H9 (cell line): ENCODE measurements around the gene TMEM151B. TPM values are rescaled to one million over a fixed set of nuclear protein-coding genes. Genes with fewer than 3 reads are reported as not detected.

ENCODE experiments used
- DNase-seq: peaks from one replicate; pipeline ENCODE4 v3.0.0-alpha.2; 2017
- H2AFZ ChIP-seq: one replicate; pipeline ENCODE4 v1.6.1; 2013; ENCODE audit warnings: mild to moderate bottlenecking, low read length, control low read depth, moderate library complexity
- H2AK5ac ChIP-seq: 2 replicates; pipeline ENCODE4 v1.6.1; 2013; ENCODE audit warnings: low read length, control low read depth, mixed read lengths; ENCODE audit not compliant: insufficient read length
- H2BK120ac ChIP-seq: one replicate; pipeline ENCODE4 v1.6.1; 2013; ENCODE audit warnings: low read depth, mild to moderate bottlenecking, low read length, control low read depth, inconsistent platforms; ENCODE audit not compliant: poor library complexity, severe bottlenecking
- H2BK12ac ChIP-seq: 2 replicates; pipeline ENCODE4 v1.6.1; 2013; ENCODE audit warnings: low read length, control low read depth, mixed read lengths, low read depth; ENCODE audit not compliant: insufficient read length
- H2BK15ac ChIP-seq: 2 replicates; pipeline ENCODE4 v1.6.1; 2013; ENCODE audit warnings: low read depth, low read length, control low read depth
- H2BK20ac ChIP-seq: one replicate; pipeline ENCODE4 v1.6.1; 2013; ENCODE audit warnings: low read depth, mild to moderate bottlenecking, low read length, control low read depth, inconsistent platforms; ENCODE audit not compliant: poor library complexity, severe bottlenecking
- H2BK5ac ChIP-seq: 2 replicates; pipeline ENCODE4 v1.6.1; 2013; ENCODE audit warnings: low read length, control low read depth, mixed read lengths; ENCODE audit not compliant: insufficient read length
- H3K14ac ChIP-seq: 2 replicates; pipeline ENCODE4 v1.6.1; 2013; ENCODE audit warnings: low read length, control low read depth; ENCODE audit not compliant: insufficient read depth
- H3K18ac ChIP-seq: 2 replicates; pipeline ENCODE4 v1.6.1; 2013; ENCODE audit warnings: low read depth, mild to moderate bottlenecking, mixed read lengths, low read length, control low read depth; ENCODE audit not compliant: insufficient read length
- H3K23ac ChIP-seq: 2 replicates; pipeline ENCODE4 v1.6.1; 2013; ENCODE audit warnings: low read length, control low read depth, mixed read lengths, low read depth; ENCODE audit not compliant: insufficient read length
- H3K23me2 ChIP-seq: 2 replicates; pipeline ENCODE4 v1.6.1; 2013; ENCODE audit warnings: low read depth, mild to moderate bottlenecking, mixed read lengths, low read length, control low read depth; ENCODE audit not compliant: insufficient read length, poor library complexity, severe bottlenecking
- H3K27ac ChIP-seq: 2 replicates; pipeline ENCODE4 v1.5.1; 2013; ENCODE audit warnings: low read length, control low read depth, mixed read lengths, low read depth; ENCODE audit not compliant: insufficient read length
- H3K27me3 ChIP-seq: 2 replicates; pipeline ENCODE4 v1.6.1; 2013; ENCODE audit warnings: low read length, control low read depth, inconsistent platforms; ENCODE audit not compliant: insufficient read depth
- H3K4ac ChIP-seq: 2 replicates; pipeline ENCODE4 v1.6.1; 2013; ENCODE audit warnings: low read depth, mild to moderate bottlenecking, control low read depth, inconsistent platforms, low read length, moderate library complexity
- H3K4me1 ChIP-seq: 2 replicates; pipeline ENCODE4 v1.6.1; 2013; ENCODE audit warnings: low read length, control low read depth, inconsistent platforms; ENCODE audit not compliant: insufficient read depth
- H3K4me2 ChIP-seq: 2 replicates; pipeline ENCODE4 v1.6.1; 2013; ENCODE audit warnings: low read length, control low read depth, mixed read lengths; ENCODE audit not compliant: insufficient read length, insufficient read depth
- H3K56ac ChIP-seq: 2 replicates; pipeline ENCODE4 v1.6.1; 2013; ENCODE audit warnings: low read depth, mild to moderate bottlenecking, mixed read lengths, low read length, control low read depth; ENCODE audit not compliant: insufficient read length
- H3K79me1 ChIP-seq: 2 replicates; pipeline ENCODE4 v1.6.1; 2013; ENCODE audit warnings: low read depth, mild to moderate bottlenecking, moderate library complexity, low read length, control low read depth, inconsistent platforms; ENCODE audit not compliant: insufficient read depth, poor library complexity, severe bottlenecking
- H3K79me2 ChIP-seq: 2 replicates; pipeline ENCODE4 v1.6.1; 2013; ENCODE audit warnings: low read length, control low read depth, inconsistent platforms; ENCODE audit not compliant: insufficient read depth
- H3K9ac ChIP-seq: 2 replicates; pipeline ENCODE4 v1.6.1; 2013; ENCODE audit warnings: low read length, control low read depth, mixed read lengths; ENCODE audit not compliant: insufficient read length; ENCODE audit errors: extremely low read depth
- H3K9me3 ChIP-seq: one replicate; pipeline ENCODE4 v1.6.1; 2013; ENCODE audit warnings: low read depth, low read length, inconsistent platforms; ENCODE audit not compliant: control insufficient read depth
- H3T11ph ChIP-seq: one replicate; pipeline ENCODE4 v1.6.1; 2013; ENCODE audit warnings: mild to moderate bottlenecking, low read length, control low read depth, inconsistent platforms
- H4K20me1 ChIP-seq: one replicate; pipeline ENCODE4 v1.6.1; 2013; ENCODE audit not compliant: control insufficient read depth, insufficient read length, insufficient read depth
- H4K5ac ChIP-seq: 2 replicates; pipeline ENCODE4 v1.6.1; 2013; ENCODE audit warnings: low read depth, mild to moderate bottlenecking, mixed read lengths, low read length, control low read depth; ENCODE audit not compliant: insufficient read length
- H4K8ac ChIP-seq: replicated peaks from 2 replicates; pipeline ENCODE4 v1.6.1; 2013; ENCODE audit warnings: low read length, control low read depth, mixed read lengths, low read depth; ENCODE audit not compliant: insufficient read length
- H4K91ac ChIP-seq: 2 replicates; pipeline ENCODE4 v1.6.1; 2013; ENCODE audit warnings: low read depth, mild to moderate bottlenecking, moderate library complexity, mixed read lengths, low read length, control low read depth; ENCODE audit not compliant: insufficient read length
- H3K27ac Mint-ChIP-seq, 3 experiments: 2 replicates in 2 of 3; 3 replicates in 1 of 3; pipeline ENCODE4 v1.8.0; 2020 to 2021; ENCODE audit warnings: mixed read lengths in 3 of 3, mild to moderate bottlenecking in 1 of 3, moderate library complexity in 1 of 3
- H3K27me3 Mint-ChIP-seq: 2 replicates; pipeline ENCODE4 v1.8.0; 2021; ENCODE audit warnings: low read depth, mild to moderate bottlenecking, moderate library complexity, mixed read lengths
- H3K36me3 Mint-ChIP-seq, 3 experiments: 2 replicates in 2 of 3; 3 replicates in 1 of 3; pipeline ENCODE4 v1.8.0; 2020 to 2021; ENCODE audit warnings: low read depth in 3 of 3, mixed read lengths in 3 of 3; ENCODE audit not compliant: insufficient read depth in 1 of 3
- H3K4me1 Mint-ChIP-seq, 2 experiments: 2 replicates each; pipeline ENCODE4 v1.8.0; 2020; ENCODE audit warnings: mixed read lengths in 2 of 2
- H3K4me3 Mint-ChIP-seq, 2 experiments: 2 replicates in 1 of 2; 3 replicates in 1 of 2; pipeline ENCODE4 v1.8.0; 2020 to 2021; ENCODE audit warnings: mild to moderate bottlenecking in 2 of 2, mixed read lengths in 2 of 2, moderate library complexity in 1 of 2
- H3K9me3 Mint-ChIP-seq, 2 experiments: 2 replicates in 1 of 2; 3 replicates in 1 of 2; pipeline ENCODE4 v1.8.0; 2020; ENCODE audit warnings: mild to moderate bottlenecking in 2 of 2, mixed read lengths in 2 of 2, moderate library complexity in 1 of 2
- CTCF ChIP-seq: fragments of 200-600 bp; sonication (generic); conservative IDR thresholded peaks from 3 replicates; pipeline ENCODE4 v1.8.0; 2021; ENCODE audit warnings: antibody characterized with exemption, mild to moderate bottlenecking
- WGBS: extraction: QIAGEN DNeasy Blood & Tissue Kit; methylation state at CpG from one replicate; pipeline ENCODE4 v1.1.7; 2013; ENCODE audit warnings: missing lambda C conversion rate, low lambda C conversion rate, mixed read lengths; ENCODE audit not compliant: insufficient read length; ENCODE audit errors: extremely low coverage; 5-methylcytosine and 5-hydroxymethylcytosine counted together
- total RNA-seq: library from RNA; stranded (reverse); gene quantifications from 2 replicates; pipeline ENCODE4 v1.2.1, GENCODE V29; 2021

TMEM151B gene
- total RNA-seq, 1 experiment from 2014 or later: 2.4 TPM

DNA sequence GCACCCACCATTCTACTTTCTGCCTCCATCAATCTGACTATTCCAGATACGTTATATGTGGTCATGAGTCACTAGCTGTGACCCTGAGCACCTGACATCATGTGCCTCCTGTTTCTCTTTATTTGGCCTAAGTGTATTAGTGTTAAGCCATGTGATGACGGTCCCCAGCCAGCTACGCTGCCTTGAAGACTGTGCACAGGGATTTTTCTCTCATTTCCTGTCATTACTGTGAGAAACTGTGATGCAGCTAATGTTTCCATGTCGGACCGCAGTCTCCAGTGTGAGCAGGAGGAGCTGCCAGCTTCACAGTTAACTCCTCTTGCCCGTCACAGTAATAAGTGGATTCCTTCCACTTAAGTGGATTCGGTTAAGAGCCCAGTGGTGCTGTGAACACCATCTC lies 62.3 kb downstream of the TMEM151B start:
- Mint-ChIP-seq H3K36me3 (no peaks in the 10 kb centered on the region), H3K27me3 (peaks cover 15% of the 10 kb centered on the region), H3K27ac (no peak overlapping the region; a peak in 1 of 7 replicates), H3K4me1 (peaks cover 36 to 43% of the 10 kb centered on the region in 2 experiments), H3K4me3 (no peak overlapping the region), H3K9me3 (no peaks in the 10 kb centered on the region; a peak in 2 of 5 replicates)
- Histone ChIP-seq H3K9ac (no peak overlapping the region), H3K9me3 (no peaks in the 10 kb centered on the region), H3K27me3 (0 out of 2 replicates have a peak, but pooled peaks cover 3% of the 10 kb centered on the region), H3K4ac (no peak overlapping the region), H3K23ac (no peak overlapping the region), H3K56ac (no peak overlapping the region), H2BK20ac (no peak overlapping the region), H4K5ac (no peak overlapping the region), H3T11ph (no peak overlapping the region), H3K18ac (no peak overlapping the region), H2BK120ac (no peak overlapping the region), H3K14ac (no peak overlapping the region), H2AK5ac (no peak overlapping the region), H2BK5ac (no peak overlapping the region), H3K23me2 (peaks cover 2% of the 10 kb centered on the region), H3K27ac (no peak overlapping the region), H4K91ac (no peak overlapping the region), H3K79me2 (no peaks in the 10 kb centered on the region), H3K4me1 (peaks cover 2% of the 10 kb centered on the region; the same call in 1 of the 2 replicates), H4K8ac (no peak overlapping the region), H2BK15ac (no peak overlapping the region), H2AFZ (no peak overlapping the region), H3K79me1 (no peaks in the 10 kb centered on the region), H3K4me2 (no peak overlapping the region), H4K20me1 (no peaks in the 10 kb centered on the region), H2BK12ac (no peak overlapping the region)
- TF ChIP-seq CTCF: no peak
- no CpG with 5 or more reads among the region's 7 CpGs for WGBS
- DNase-seq: no peak
